CD14-positive monocyte (primary cell): ENCODE measurements around the gene USP24. TPM values are rescaled to one million over a fixed set of nuclear protein-coding genes. Genes with fewer than 3 reads are reported as not detected.

ENCODE experiments used
- DNase-seq, 3 donors: peaks; one replicate each; pipeline ENCODE4 v3.0.0-alpha.2; 2011 to 2022
- H2AFZ ChIP-seq: 2 replicates; pipeline ENCODE4 v1.6.0; 2012; ENCODE audit warnings: mild to moderate bottlenecking, low read depth, low read length, inconsistent platforms; ENCODE audit not compliant: insufficient read depth, poor library complexity, severe bottlenecking
- H3K27ac ChIP-seq, 2 donors: 1 replicate in 1 of 2; 2 replicates in 1 of 2; pipeline ENCODE4 v1.5.1; 2012 to 2013; ENCODE audit warnings: low read length in 2 of 2, control low read depth in 1 of 2, inconsistent platforms in 1 of 2, low read depth in 1 of 2, mild to moderate bottlenecking in 1 of 2
- H3K27me3 ChIP-seq, 2 donors: one replicate each; pipeline versions ENCODE4 v1.6.0 to v1.6.1; 2011 to 2013; ENCODE audit warnings: low read length in 2 of 2; ENCODE audit not compliant: control insufficient read depth in 2 of 2, insufficient read depth in 2 of 2
- H3K36me3 ChIP-seq, 2 donors: replicated peaks in 1 of 2; 1 replicate in 1 of 2; 2 replicates in 1 of 2; pipeline versions ENCODE4 v1.5.1 to v1.6.1; 2012 to 2013; ENCODE audit warnings: low read length in 2 of 2, control low read depth in 1 of 2, inconsistent platforms in 1 of 2, mild to moderate bottlenecking in 1 of 2; ENCODE audit not compliant: insufficient read depth in 2 of 2, control insufficient read depth in 1 of 2
- H3K4me1 ChIP-seq, 2 donors: 1 replicate in 1 of 2; 2 replicates in 1 of 2; pipeline versions ENCODE4 v1.5.1 to v1.6.1; 2012 to 2013; ENCODE audit warnings: low read length in 2 of 2, control low read depth in 1 of 2, inconsistent platforms in 1 of 2, mild to moderate bottlenecking in 1 of 2, moderate library complexity in 1 of 2; ENCODE audit not compliant: insufficient read depth in 2 of 2, control insufficient read depth in 1 of 2
- H3K4me2 ChIP-seq: replicated peaks from 2 replicates; pipeline ENCODE3; 2012; ENCODE audit warnings: low read length, moderate library complexity, mild to moderate bottlenecking; ENCODE audit not compliant: poor library complexity, severe bottlenecking; ENCODE audit errors: extremely low read depth
- H3K4me3 ChIP-seq, 3 experiments: fragments of 200-600 bp in 1 of 3; sonication (generic) in 1 of 3; replicated peaks in 1 of 3; 1 replicate in 2 of 3; 2 replicates in 1 of 3; pipeline ENCODE4 v1.5.1; 2011 to 2013; ENCODE audit warnings: low read length in 3 of 3, mild to moderate bottlenecking in 3 of 3, control low read depth in 2 of 3, low read depth in 2 of 3, inconsistent platforms in 1 of 3, moderate library complexity in 1 of 3
- H3K79me2 ChIP-seq: 2 replicates; pipeline ENCODE4 v1.6.0; 2012; ENCODE audit warnings: mild to moderate bottlenecking, control low read depth, inconsistent platforms, low read length, moderate library complexity; ENCODE audit not compliant: insufficient read depth
- H3K9ac ChIP-seq: 2 replicates; pipeline ENCODE4 v1.6.0; 2017; ENCODE audit warnings: low read length, mild to moderate bottlenecking; ENCODE audit not compliant: insufficient read depth, poor library complexity, severe bottlenecking
- H3K9me3 ChIP-seq, 2 donors: replicated peaks in 1 of 2; 1 replicate in 1 of 2; 2 replicates in 1 of 2; pipeline versions ENCODE4 v1.5.1 to v1.6.1; 2012 to 2013; ENCODE audit warnings: low read length in 2 of 2, control low read depth in 1 of 2; ENCODE audit not compliant: control insufficient read depth in 1 of 2, insufficient read depth in 1 of 2
- H4K20me1 ChIP-seq: 2 replicates; pipeline ENCODE4 v1.6.0; 2012; ENCODE audit warnings: mild to moderate bottlenecking, low read length, control low read depth, moderate library complexity; ENCODE audit not compliant: insufficient read depth
- H3K27ac Mint-ChIP-seq, 7 donors: one replicate each; pipeline ENCODE4 v1.8.0; 2020; ENCODE audit warnings: mild to moderate bottlenecking in 7 of 7, mixed read lengths in 7 of 7, moderate library complexity in 6 of 7, inconsistent platforms in 2 of 7
- H3K27me3 Mint-ChIP-seq, 3 donors: one replicate each; pipeline ENCODE4 v1.8.0; 2021 to 2022; ENCODE audit warnings: low read depth in 3 of 3, mild to moderate bottlenecking in 3 of 3, mixed read lengths in 3 of 3, moderate library complexity in 3 of 3, inconsistent platforms in 1 of 3
- H3K36me3 Mint-ChIP-seq, 2 donors: one replicate each; pipeline ENCODE4 v1.8.0; 2020; ENCODE audit warnings: mixed read lengths in 2 of 2, inconsistent platforms in 1 of 2, mild to moderate bottlenecking in 1 of 2
- H3K4me1 Mint-ChIP-seq: one replicate; pipeline ENCODE4 v1.8.0; 2020; ENCODE audit warnings: mild to moderate bottlenecking, mixed read lengths
- H3K4me3 Mint-ChIP-seq, 2 donors: one replicate each; pipeline ENCODE4 v1.8.0; 2020; ENCODE audit warnings: mild to moderate bottlenecking in 2 of 2, mixed read lengths in 2 of 2, moderate library complexity in 1 of 2
- H3K9me3 Mint-ChIP-seq, 7 donors: one replicate each; pipeline ENCODE4 v1.8.0; 2020 to 2022; ENCODE audit warnings: mixed read lengths in 7 of 7, mild to moderate bottlenecking in 6 of 7, moderate library complexity in 6 of 7, inconsistent platforms in 2 of 7
- CTCF ChIP-seq: fragments of 200-600 bp; IDR thresholded peaks from one replicate; pipeline ENCODE4 v1.8.0; 2022; ENCODE audit warnings: antibody characterized with exemption, mild to moderate bottlenecking
- WGBS: methylation state at CpG from one replicate; pipeline ENCODE4 v1.1.5; 2013; ENCODE audit warnings: missing lambda C conversion rate; ENCODE audit not compliant: insufficient coverage; 5-methylcytosine and 5-hydroxymethylcytosine counted together
- intact Hi-C, 2 donors: fragments of 100-400 bp; cut with micrococcal nuclease; formaldehyde crosslinking; loops; one replicate each; pipeline versions ENCODE4 v1.15.0 to v1.15.1; 2023
- polyA plus RNA-seq, 3 donors: library from polyadenylated mRNA; depleted of rRNA in 1 of 3; unstranded in 2 of 3; stranded (reverse) in 1 of 3; fragments of 300-500 nt in 2 of 3; fragments of >200 nt in 1 of 3; fragmentation: Illumina TruSeq in 2 of 3; gene quantifications; 1 replicate in 2 of 3; 2 replicates in 1 of 3; pipeline ENCODE4 v1.2.3, GENCODE V29; 2012 to 2021
- small RNA-seq: library from RNA; depleted of rRNA; stranded (forward); fragments of <200 nt; gene quantifications from one replicate; pipeline ENCODE3, GENCODE V24; 2012; ENCODE audit warnings: low read depth; ENCODE audit not compliant: insufficient read length

The USP24 gene
- polyA plus RNA-seq, 3 donors = 1.1 to 14.2 (median 2.1) TPM

GRCh38 chr1:55018395-55018794 lies 196.8 kb downstream of the USP24 start:
- intact Hi-C loops = no loop called here
- no peak overlapping the region for H3K27ac Mint-ChIP-seq
- peaks cover 9% of the 10 kb centered on the region for H3K4me1 Mint-ChIP-seq
- H3K9me3 ChIP-seq = no peaks in the 10 kb centered on the region
- H3K9ac ChIP-seq = no peak overlapping the region
- no peaks in the 10 kb centered on the region for H3K27me3 ChIP-seq
- H3K4me3 ChIP-seq = no peak overlapping the region
- peaks cover 4 to 7% of the 10 kb centered on the region in 2 donors for H3K4me1 ChIP-seq
- H3K79me2 ChIP-seq = no peaks in the 10 kb centered on the region
- DNase-seq = no peak
- TF ChIP-seq CTCF = no peak
- H3K4me2 ChIP-seq = no peak overlapping the region
- WGBS = 100% methylated on average over 2 of the region's 9 CpGs
- H2AFZ ChIP-seq = no peak overlapping the region
- H3K9me3 Mint-ChIP-seq = peaks cover 0 to 4% (median 0%) of the 10 kb centered on the region in 7 donors
- H4K20me1 ChIP-seq = no peaks in the 10 kb centered on the region
- H3K27me3 Mint-ChIP-seq = peaks cover 8 to 14% (median 11%) of the 10 kb centered on the region in 3 donors
- H3K36me3 ChIP-seq = no peaks in the 10 kb centered on the region
- H3K27ac ChIP-seq = no peak overlapping the region
- H3K4me3 Mint-ChIP-seq = no peak overlapping the region
- peaks cover 2 to 7% of the 10 kb centered on the region in 2 donors for H3K36me3 Mint-ChIP-seq

Small RNA genes within 50 kb of the gene (small RNA-seq; reads per million reads assigned to genes)
- not detected for gene MIR4422

Other genes with a start within 250 kb of the USP24 start
- not detected for gene TMEM61, start 234.7 kb downstream of the USP24 start, polyA plus RNA-seq
- not detected for gene BSND, start 216.4 kb downstream of the USP24 start, polyA plus RNA-seq
- not detected for gene PCSK9, start 175.8 kb downstream of the USP24 start, polyA plus RNA-seq